H1 (cell line): Measurements from ENCODE around the gene NHLH1. TPM values are rescaled to one million over a fixed set of nuclear protein-coding genes. Genes with fewer than 3 reads are reported as not detected.

Experiments used
- CTCF ChIA-PET: fragments of 300-600 bp; sonication (Branson Sonifier 250); formaldehyde crosslinking; loops from one replicate; lab custom pipeline; 2021; ENCODE audit not compliant: partially characterized antibody; lab: Charles Lee
- POLR2A ChIA-PET: fragments of 300-600 bp; sonication (Branson Sonifier 250); formaldehyde crosslinking; loops from one replicate; lab custom pipeline; 2021; ENCODE audit warnings: inconsistent platforms; ENCODE audit not compliant: partially characterized antibody; lab: Charles Lee
- DNase-seq, 2 experiments: peaks; one replicate each; pipeline versions ENCODE4 v3.0.0 to v3.0.0-alpha.2; 2010 to 2022; ENCODE audit warnings: low spot score in 2 of 2, low read depth in 1 of 2, mixed read lengths in 1 of 2
- FAIRE-seq: peaks from 2 replicates; lab custom pipeline; 2011; peaks lifted over from hg19 to GRCh38; lab: Jason Lieb, UNC
- H2AFZ ChIP-seq: 2 replicates; pipeline ENCODE4 v1.8.1; 2012; ENCODE audit warnings: low read length, inconsistent platforms
- H2AK5ac ChIP-seq: 2 replicates; pipeline ENCODE4 v1.6.1; 2013; ENCODE audit warnings: low read depth, low read length
- H2BK120ac ChIP-seq: replicated peaks from 2 replicates; pipeline ENCODE3; 2013; ENCODE audit warnings: low read depth, low read length, inconsistent platforms
- H2BK12ac ChIP-seq: 2 replicates; pipeline ENCODE4 v1.6.1; 2013; ENCODE audit warnings: low read depth, low read length
- H2BK15ac ChIP-seq: 2 replicates; pipeline ENCODE4 v1.6.1; 2013; ENCODE audit warnings: low read length
- H2BK20ac ChIP-seq: 2 replicates; pipeline ENCODE4 v1.6.1; 2013; ENCODE audit warnings: low read length
- H2BK5ac ChIP-seq: 2 replicates; pipeline ENCODE4 v1.6.1; 2013; ENCODE audit warnings: low read depth, low read length
- H3K14ac ChIP-seq: 2 replicates; pipeline ENCODE4 v1.6.1; 2013; ENCODE audit warnings: inconsistent platforms; ENCODE audit not compliant: insufficient read length
- H3K18ac ChIP-seq: 2 replicates; pipeline ENCODE4 v1.6.1; 2013; ENCODE audit warnings: low read length; ENCODE audit errors: extremely low read depth
- H3K23ac ChIP-seq: 2 replicates; pipeline ENCODE4 v1.6.1; 2013; ENCODE audit warnings: inconsistent platforms; ENCODE audit not compliant: insufficient read length
- H3K23me2 ChIP-seq: 2 replicates; pipeline ENCODE4 v1.6.1; 2013; ENCODE audit warnings: low read depth, low read length
- H3K27ac ChIP-seq: 2 replicates; pipeline ENCODE4 v1.6.1; 2011; ENCODE audit warnings: low read depth, low read length, inconsistent platforms
- H3K27me3 ChIP-seq, 4 experiments: replicated peaks in 1 of 4; 1 replicate in 1 of 4; 2 replicates in 3 of 4; pipeline versions ENCODE4 v1.6.1 to v1.8.1; 2011 to 2013; ENCODE audit warnings: low read length in 3 of 4, mild to moderate bottlenecking in 3 of 4, inconsistent platforms in 2 of 4, mixed read lengths in 2 of 4, moderate library complexity in 1 of 4; ENCODE audit not compliant: control insufficient read depth in 3 of 4, insufficient read depth in 3 of 4; ENCODE audit errors: extremely low read depth in 1 of 4
- H3K36me3 ChIP-seq, 4 experiments: 2 replicates each; pipeline versions ENCODE4 v1.6.1 to v1.8.1; 2011 to 2013; ENCODE audit warnings: mild to moderate bottlenecking in 4 of 4, low read length in 3 of 4, moderate library complexity in 2 of 4, control low read depth in 1 of 4, inconsistent platforms in 1 of 4; ENCODE audit not compliant: insufficient read depth in 4 of 4, control insufficient read depth in 2 of 4
- H3K4ac ChIP-seq: replicated peaks from 2 replicates; pipeline ENCODE3; 2013; ENCODE audit warnings: low read length, low read depth, mixed read lengths, inconsistent platforms; ENCODE audit not compliant: insufficient read length
- H3K4me1 ChIP-seq, 4 experiments: replicated peaks in 1 of 4; 1 replicate in 1 of 4; 2 replicates in 3 of 4; pipeline versions ENCODE4 v1.6.1 to v1.8.1; 2011 to 2013; ENCODE audit warnings: low read length in 3 of 4, inconsistent platforms in 2 of 4, mixed read lengths in 1 of 4; ENCODE audit not compliant: insufficient read depth in 4 of 4, control insufficient read depth in 3 of 4
- H3K4me2 ChIP-seq, 2 experiments: 2 replicates each; pipeline versions ENCODE4 v1.6.1 to v1.8.1; 2011 to 2013; ENCODE audit warnings: low read depth in 2 of 2, low read length in 2 of 2, control low read depth in 1 of 2, inconsistent platforms in 1 of 2, mild to moderate bottlenecking in 1 of 2; ENCODE audit not compliant: insufficient read depth in 1 of 2
- H3K4me3 ChIP-seq, 4 experiments: fragments of 200-600, 300-600 bp in 1 of 4; sonication (generic), shearing (Covaris generic), sonication (Bioruptor Twin) in 1 of 4; 2 replicates each; pipeline versions ENCODE4 v1.5.1 to v1.8.1; 2011 to 2016; ENCODE audit warnings: low read length in 4 of 4, low read depth in 3 of 4, control low read depth in 2 of 4, inconsistent platforms in 2 of 4, mild to moderate bottlenecking in 2 of 4, mixed read lengths in 1 of 4, moderate library complexity in 1 of 4; ENCODE audit not compliant: insufficient read depth in 2 of 4; ENCODE audit errors: extremely low read depth in 1 of 4
- H3K56ac ChIP-seq: replicated peaks from 2 replicates; pipeline ENCODE3; 2013; ENCODE audit warnings: low read depth, mild to moderate bottlenecking, mixed read lengths, low read length, inconsistent platforms; ENCODE audit not compliant: insufficient read length
- H3K79me1 ChIP-seq: 2 replicates; pipeline ENCODE4 v1.6.1; 2013; ENCODE audit warnings: low read depth, low read length, control low read depth
- H3K79me2 ChIP-seq, 2 experiments: 2 replicates each; pipeline versions ENCODE4 v1.6.1 to v1.8.1; 2012 to 2013; ENCODE audit warnings: low read length in 2 of 2, mild to moderate bottlenecking in 2 of 2, inconsistent platforms in 1 of 2; ENCODE audit not compliant: insufficient read depth in 2 of 2, control insufficient read depth in 1 of 2
- H3K9ac ChIP-seq, 4 experiments: replicated peaks in 1 of 4; 1 replicate in 1 of 4; 2 replicates in 3 of 4; pipeline versions ENCODE4 v1.6.1 to v1.8.1; 2011 to 2013; ENCODE audit warnings: low read depth in 3 of 4, low read length in 3 of 4, control low read depth in 2 of 4, mild to moderate bottlenecking in 2 of 4, moderate library complexity in 2 of 4, inconsistent platforms in 1 of 4; ENCODE audit errors: extremely low read depth in 1 of 4
- H3K9me3 ChIP-seq, 2 experiments: 2 replicates each; pipeline versions ENCODE4 v1.6.1 to v1.8.1; 2012 to 2013; ENCODE audit warnings: mild to moderate bottlenecking in 2 of 2, moderate library complexity in 2 of 2, control low read depth in 1 of 2, inconsistent platforms in 1 of 2, low read depth in 1 of 2, low read length in 1 of 2, mixed read lengths in 1 of 2; ENCODE audit not compliant: insufficient read depth in 2 of 2
- H4K20me1 ChIP-seq, 2 experiments: replicated peaks in 1 of 2; 2 replicates each; pipeline versions ENCODE3 to v1.8.1; 2011 to 2013; ENCODE audit warnings: inconsistent platforms in 2 of 2, low read length in 2 of 2, mild to moderate bottlenecking in 1 of 2; ENCODE audit not compliant: insufficient read depth in 2 of 2, control insufficient read depth in 1 of 2
- H4K5ac ChIP-seq: 2 replicates; pipeline ENCODE4 v1.6.1; 2013; ENCODE audit warnings: low read length, low read depth, mixed read lengths, inconsistent platforms; ENCODE audit not compliant: insufficient read length
- H4K8ac ChIP-seq: 2 replicates; pipeline ENCODE4 v1.8.0; 2013; ENCODE audit warnings: mild to moderate bottlenecking, moderate library complexity, low read length, inconsistent platforms; ENCODE audit not compliant: insufficient read depth; ENCODE audit errors: extremely low read depth
- H4K91ac ChIP-seq: replicated peaks from 2 replicates; pipeline ENCODE3; 2013; ENCODE audit warnings: low read length, mixed read lengths, inconsistent platforms; ENCODE audit not compliant: insufficient read length
- JUN ChIP-seq: IDR thresholded peaks from 2 replicates; pipeline ENCODE4 v1.6.1; 2011; ENCODE audit warnings: low read depth, mild to moderate bottlenecking, improper control_type of control experiment, low read length
- KDM1A ChIP-seq: fragments of 200-600, 300-600 bp; sonication (generic); IDR thresholded peaks from 2 replicates; pipeline ENCODE4 v1.7.1; 2016; ENCODE audit warnings: mild to moderate bottlenecking, low read length, borderline replicate concordance
- SIX5 ChIP-seq: IDR thresholded peaks from 2 replicates; pipeline ENCODE4 v1.6.1; 2011; ENCODE audit warnings: mild to moderate bottlenecking, low read depth, low read length
- TBP ChIP-seq: IDR thresholded peaks from 2 replicates; pipeline ENCODE4 v1.6.1; 2011; ENCODE audit warnings: low read depth, low read length, improper control_type of control experiment
- TCF12 ChIP-seq: IDR thresholded peaks from 2 replicates; pipeline ENCODE4 v1.6.1; 2011; ENCODE audit warnings: low read depth, mild to moderate bottlenecking, low read length
- TEAD4 ChIP-seq: IDR thresholded peaks from 2 replicates; pipeline ENCODE4 v1.6.1; 2012; ENCODE audit warnings: low read depth, low read length, inconsistent platforms, mixed read lengths
- WGBS, 2 experiments: shearing (Covaris generic) in 1 of 2; methylation state at CpG; one replicate each; pipeline versions ENCODE4 v1.1.6 to v1.1.7; 2013 to 2015; ENCODE audit warnings: low lambda C conversion rate in 2 of 2, mixed read lengths in 2 of 2, inconsistent platforms in 1 of 2, low coverage in 1 of 2, missing lambda C conversion rate in 1 of 2; ENCODE audit not compliant: insufficient replicate concordance in 2 of 2, insufficient coverage in 1 of 2, insufficient read length in 1 of 2; ENCODE audit errors: extremely low coverage in 1 of 2, missing lambda C conversion rate in 1 of 2; 5-methylcytosine and 5-hydroxymethylcytosine counted together
- polyA plus RNA-seq, 7 experiments: library from polyadenylated mRNA; depleted of rRNA in 3 of 7; stranded (reverse) in 5 of 7; unstranded in 2 of 7; fragments of >200 nt in 5 of 7; fragments of 200-250 nt in 2 of 7; gene quantifications; 1 replicate in 5 of 7; 2 replicates in 1 of 7; 4 replicates in 1 of 7; pipeline versions ENCODE4 v1.2.1 to v1.2.3, GENCODE V29; 2011 to 2013; ENCODE audit warnings: missing spikeins in 2 of 7, mixed read lengths in 2 of 7
- total RNA-seq: library from RNA; stranded (reverse); fragmentation: NEBNext Ultra II Directional; extraction: Animal tissue kit (Norgen Biotek cat#: 25700); gene quantifications from 2 replicates; pipeline ENCODE4 v1.2.1, GENCODE V29; 2021
- TF ChIP-seq, protein P1 (sequence below), 3 experiments: IDR thresholded peaks; 1 replicate in 2 of 3; 2 replicates in 1 of 3; pipeline versions ENCODE4 v1.5.1 to v1.6.1; 2011; ENCODE audit warnings: low read length in 3 of 3, mild to moderate bottlenecking in 3 of 3, inconsistent platforms in 2 of 3, low read depth in 1 of 3, moderate library complexity in 1 of 3; ENCODE audit not compliant: insufficient read depth in 1 of 3; ENCODE audit errors: control extremely low read depth in 1 of 3

Gene NHLH1
- total and polyA plus RNA-seq, 2 of the 8 experiments (the other 6 are each of a cell fraction or from before 2014, with no cell fraction given): 0.39 to 0.91 TPM

DNA sequence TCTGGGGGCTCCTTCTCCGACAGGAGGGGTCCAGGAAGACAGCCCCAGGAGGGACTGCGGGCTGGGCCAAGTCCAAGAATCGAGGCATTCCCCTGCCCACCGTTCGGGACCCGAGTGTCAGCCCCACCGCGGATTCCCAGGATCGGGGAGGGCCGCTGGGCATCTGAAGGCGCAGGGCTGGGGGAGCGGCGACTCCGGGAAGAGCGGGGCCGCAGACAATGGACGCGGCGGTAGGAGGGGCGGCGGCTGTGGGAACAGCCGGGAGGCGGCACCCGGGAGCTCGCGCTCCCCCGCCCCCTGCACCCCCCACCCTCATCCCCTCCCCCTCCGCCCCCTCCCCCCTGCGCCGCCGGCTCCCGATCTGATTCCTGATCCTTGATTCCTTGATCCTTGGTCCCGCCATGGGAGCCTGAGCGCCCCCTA, 33.4 kb downstream of the NHLH1 start, which contains the start of gene VANGL2:
VANGL2 (plus strand) TSS at position 342 of the 423 bp plus-strand sequence. CDS start 15,274 bp downstream, outside the sequence.
- H2BK120ac ChIP-seq: peak within 1 kb of the TSS; percentile 41
- peak within 1 kb of the TSS; percentile 90 for H4K91ac ChIP-seq
- POLR2A ChIA-PET: interaction anchor here (0.6 to 2.0 kb wide), 7 partner anchors 9 to 231 kb away, joined by 3 to 9 read pairs (median 5); no protein-coding TSS in a partner anchor
- peak within 1 kb of the TSS; percentile 98 for H2AK5ac ChIP-seq
- H2BK5ac ChIP-seq: peak within 1 kb of the TSS; percentile 87
- H3K79me2 ChIP-seq: peaks cover 21 to 43% of the 10 kb centered on the region in 2 experiments
- H3K56ac ChIP-seq: peak within 1 kb of the TSS; percentile 85
- peak in 1 of 2 experiments; percentile 96 for DNase-seq
- H3K4me1 ChIP-seq: peaks cover 10 to 35% (median 23%) of the 10 kb centered on the region in 4 experiments
- H3K27me3 ChIP-seq: no peaks in the 10 kb centered on the region; a peak in 1 of 7 replicates
- H3K23ac ChIP-seq: no peak within 1 kb of the TSS
- peak within 1 kb of the TSS; percentile 81 for H3K27ac ChIP-seq
- H2BK15ac ChIP-seq: peak within 1 kb of the TSS; percentile 93; the same call in 1 of the 2 replicates
- peak within 1 kb of the TSS; percentile 82 for H3K14ac ChIP-seq
- no peak within 1 kb of the TSS; the same call in 1 of the 2 replicates for H2AFZ ChIP-seq
- no peaks in the 10 kb centered on the region for H3K9me3 ChIP-seq
- H3K79me1 ChIP-seq: peaks cover 15% of the 10 kb centered on the region
- peak within 1 kb of the TSS; percentile 98 for H3K4me2 ChIP-seq
- peak within 1 kb of the TSS; percentile 97 for H3K18ac ChIP-seq
- peak within 1 kb of the TSS; percentile 93 for H4K5ac ChIP-seq
- peak within 1 kb of the TSS; percentile 74 to 91 (median 90) for H3K4me3 ChIP-seq
- no peak for FAIRE-seq
- peak within 1 kb of the TSS; percentile 57 for H3K4ac ChIP-seq
- peaks cover 10% of the 10 kb centered on the region for H3K23me2 ChIP-seq
- peak within 1 kb of the TSS; percentile 88 for H4K8ac ChIP-seq
- peak within 1 kb of the TSS; percentile 53; the same call in 1 of the 2 replicates for H2BK12ac ChIP-seq
- peak within 1 kb of the TSS; percentile 80 to 94 (median 88) for H3K9ac ChIP-seq
- CTCF ChIA-PET: interaction anchor here (1.2 kb wide), 1 partner anchor 28 kb away, joined by 3 read pairs; no protein-coding TSS in a partner anchor
- WGBS, 2 experiments: 5% methylated on average over 12 of the region's 34 CpGs; no CpG with 5 or more reads in 1 of the 2 experiments
- peaks cover 0 to 7% of the 10 kb centered on the region in 2 experiments for H4K20me1 ChIP-seq
- no peaks in the 10 kb centered on the region for H3K36me3 ChIP-seq
- H2BK20ac ChIP-seq: peak within 1 kb of the TSS; percentile 28; the same call in 1 of the 2 replicates
- TF ChIP-seq TBP (no peak), SIX5 (no peak), TEAD4 (no peak), JUN (no peak), KDM1A (no peak), TCF12 (no peak)
- TF ChIP-seq, protein P1, sequence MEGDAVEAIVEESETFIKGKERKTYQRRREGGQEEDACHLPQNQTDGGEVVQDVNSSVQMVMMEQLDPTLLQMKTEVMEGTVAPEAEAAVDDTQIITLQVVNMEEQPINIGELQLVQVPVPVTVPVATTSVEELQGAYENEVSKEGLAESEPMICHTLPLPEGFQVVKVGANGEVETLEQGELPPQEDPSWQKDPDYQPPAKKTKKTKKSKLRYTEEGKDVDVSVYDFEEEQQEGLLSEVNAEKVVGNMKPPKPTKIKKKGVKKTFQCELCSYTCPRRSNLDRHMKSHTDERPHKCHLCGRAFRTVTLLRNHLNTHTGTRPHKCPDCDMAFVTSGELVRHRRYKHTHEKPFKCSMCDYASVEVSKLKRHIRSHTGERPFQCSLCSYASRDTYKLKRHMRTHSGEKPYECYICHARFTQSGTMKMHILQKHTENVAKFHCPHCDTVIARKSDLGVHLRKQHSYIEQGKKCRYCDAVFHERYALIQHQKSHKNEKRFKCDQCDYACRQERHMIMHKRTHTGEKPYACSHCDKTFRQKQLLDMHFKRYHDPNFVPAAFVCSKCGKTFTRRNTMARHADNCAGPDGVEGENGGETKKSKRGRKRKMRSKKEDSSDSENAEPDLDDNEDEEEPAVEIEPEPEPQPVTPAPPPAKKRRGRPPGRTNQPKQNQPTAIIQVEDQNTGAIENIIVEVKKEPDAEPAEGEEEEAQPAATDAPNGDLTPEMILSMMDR (IDR thresholded peaks at IDR 0.05; ENCODE audit: control extremely low read depth in 1 of 3, insufficient read depth in 1 of 3, low read depth in 1 of 3, low read length in 3 of 3): no peak
